Natural killer cell (primary cell): Measurements from ENCODE around the gene ZNF74. TPM values are rescaled to one million over a fixed set of nuclear protein-coding genes. Genes with fewer than 3 reads are reported as not detected.
A peak's percentile ranks its signal among the peaks of the same experiment; 100 is the strongest.
"Not testable (repeated sequence)": the region's sequence is repeated elsewhere in the genome, so short reads cannot be mapped to it uniquely, and the experiment has no call there.

Source experiments
- ATAC-seq, 3 donors: fragments of 150-1000 bp in 2 of 3; fragments of 200-7000 bp in 1 of 3; cut with Tn5 transposase; 1 replicate in 1 of 3; 2 replicates in 2 of 3; pipeline ENCODE4 v1.10.0; 2021; ENCODE audit warnings: mild to moderate bottlenecking in 2 of 3, moderate library complexity in 2 of 3
- DNase-seq, 2 donors: peaks; one replicate each; pipeline versions ENCODE4 v3.0.0 to v3.0.0-alpha.2; 2013 to 2021; ENCODE audit warnings: mixed read lengths in 1 of 2
- H3K27ac ChIP-seq: one replicate; pipeline ENCODE4 v1.5.1; 2013; ENCODE audit warnings: mild to moderate bottlenecking, low read length
- H3K27me3 ChIP-seq: one replicate; pipeline ENCODE4 v1.6.1; 2013; ENCODE audit warnings: low read length; ENCODE audit not compliant: control insufficient read depth, insufficient read depth
- H3K36me3 ChIP-seq: one replicate; pipeline ENCODE4 v1.6.1; 2013; ENCODE audit warnings: low read length; ENCODE audit not compliant: control insufficient read depth, insufficient read depth
- H3K4me1 ChIP-seq: one replicate; pipeline ENCODE4 v1.6.1; 2013; ENCODE audit warnings: low read length; ENCODE audit not compliant: control insufficient read depth, insufficient read depth
- H3K4me3 ChIP-seq: one replicate; pipeline ENCODE4 v1.5.1; 2013; ENCODE audit warnings: low read length
- H3K9me3 ChIP-seq: one replicate; pipeline ENCODE4 v1.6.1; 2013; ENCODE audit warnings: low read length; ENCODE audit not compliant: control insufficient read depth, insufficient read depth
- H3K27ac Mint-ChIP-seq, 2 donors: one replicate each; pipeline ENCODE4 v1.8.0; 2022; ENCODE audit warnings: mild to moderate bottlenecking in 2 of 2, mixed read lengths in 2 of 2, moderate library complexity in 1 of 2
- H3K27me3 Mint-ChIP-seq, 2 donors: one replicate each; pipeline ENCODE4 v1.8.0; 2022; ENCODE audit warnings: low read depth in 2 of 2, mixed read lengths in 2 of 2
- H3K36me3 Mint-ChIP-seq: one replicate; pipeline ENCODE4 v1.8.0; 2022; ENCODE audit warnings: mixed read lengths
- H3K4me1 Mint-ChIP-seq, 2 donors: one replicate each; pipeline ENCODE4 v1.8.0; 2022; ENCODE audit warnings: mixed read lengths in 2 of 2
- H3K4me3 Mint-ChIP-seq: one replicate; pipeline ENCODE4 v1.8.0; 2022; ENCODE audit warnings: mild to moderate bottlenecking, moderate library complexity, mixed read lengths
- H3K9me3 Mint-ChIP-seq, 2 donors: one replicate each; pipeline ENCODE4 v1.8.0; 2022; ENCODE audit warnings: mixed read lengths in 2 of 2
- WGBS: methylation state at CpG from one replicate; pipeline ENCODE4 v1.1.7; 2013; ENCODE audit warnings: missing lambda C conversion rate; ENCODE audit not compliant: insufficient coverage; 5-methylcytosine and 5-hydroxymethylcytosine counted together
- intact Hi-C: fragments of 100-400 bp; cut with micrococcal nuclease; formaldehyde crosslinking; loops from one replicate; pipeline ENCODE4 v1.14.2; 2022
- total RNA-seq, 4 donors: library from RNA; stranded (reverse); fragments of 120-200 nt in 1 of 4; gene quantifications; one replicate each; pipeline versions ENCODE4 v1.2.3 to v1.2.4, GENCODE V29; 2013 to 2022
- TF ChIP-seq, protein P1 (sequence below): fragments of 200-600 bp; IDR thresholded peaks from one replicate; pipeline ENCODE4 v1.8.0; 2022; ENCODE audit warnings: antibody characterized with exemption

Gene ZNF74
- 10 to 100 TPM in 2 of 3 donors, 1 to 10 TPM in 1; 7.7 to 18.2 (median 10.4) TPM for total RNA-seq
- 10.4 TPM for total RNA-seq (2013)

DNA sequence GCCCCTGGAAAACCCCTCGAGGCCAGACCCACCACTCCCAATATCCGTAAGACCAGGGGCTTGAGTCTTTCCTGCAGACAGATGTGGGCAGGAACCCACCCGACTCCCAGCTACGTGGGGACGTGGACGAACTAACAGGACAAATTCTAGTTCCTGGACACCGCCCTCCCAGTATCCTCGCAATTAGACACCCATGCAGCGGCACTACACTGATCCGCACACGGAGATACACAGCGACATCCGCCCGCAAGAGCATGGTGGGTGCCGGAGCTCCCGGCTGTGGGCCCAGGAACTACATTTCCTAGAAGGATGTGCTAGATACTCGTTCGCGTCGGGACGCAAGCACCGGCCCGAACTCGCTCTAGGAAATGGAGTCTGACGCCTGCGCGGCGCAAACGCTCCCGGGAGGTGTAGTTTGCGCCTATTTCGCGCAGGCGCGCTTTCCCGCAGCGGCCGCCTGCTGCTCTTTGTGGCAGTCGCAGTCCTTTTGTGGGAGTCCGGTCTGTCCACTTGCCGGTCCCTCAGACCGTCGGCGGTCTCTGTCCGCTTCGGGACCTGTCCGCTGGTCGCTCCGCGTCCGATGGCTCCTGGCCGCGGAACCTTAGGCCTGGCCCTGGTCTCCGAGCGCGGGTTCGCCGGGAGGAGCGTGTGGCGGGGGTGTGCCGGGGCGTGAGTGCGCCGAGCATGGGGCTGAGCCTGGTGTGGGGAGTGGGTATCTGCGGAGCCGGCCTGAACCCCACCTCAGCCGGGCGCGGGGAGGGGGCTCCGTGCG, at the start of gene ZNF74:
ZNF74 (plus strand) TSS at position 447 of the 772 bp plus-strand sequence. CDS start 478 bp downstream, outside the sequence.
- Mint-ChIP-seq H3K4me1 (peaks cover 35% of the 10 kb centered on the region in 2 donors), H3K36me3 (no peaks in the 10 kb centered on the region), H3K9me3 (no peaks in the 10 kb centered on the region), H3K4me3 (peak within 1 kb of the TSS; percentile 90), H3K27ac (peak within 1 kb of the TSS; percentile 82 to 92), H3K27me3 (no peaks in the 10 kb centered on the region)
- Histone ChIP-seq H3K27me3 (no peaks in the 10 kb centered on the region), H3K4me1 (peaks cover 22% of the 10 kb centered on the region), H3K9me3 (peaks cover 5% of the 10 kb centered on the region), H3K4me3 (peak within 1 kb of the TSS; percentile 75), H3K27ac (peak within 1 kb of the TSS; percentile 81), H3K36me3 (no peaks in the 10 kb centered on the region)
- intact Hi-C loops: no loop called here
- TF ChIP-seq, protein P1, sequence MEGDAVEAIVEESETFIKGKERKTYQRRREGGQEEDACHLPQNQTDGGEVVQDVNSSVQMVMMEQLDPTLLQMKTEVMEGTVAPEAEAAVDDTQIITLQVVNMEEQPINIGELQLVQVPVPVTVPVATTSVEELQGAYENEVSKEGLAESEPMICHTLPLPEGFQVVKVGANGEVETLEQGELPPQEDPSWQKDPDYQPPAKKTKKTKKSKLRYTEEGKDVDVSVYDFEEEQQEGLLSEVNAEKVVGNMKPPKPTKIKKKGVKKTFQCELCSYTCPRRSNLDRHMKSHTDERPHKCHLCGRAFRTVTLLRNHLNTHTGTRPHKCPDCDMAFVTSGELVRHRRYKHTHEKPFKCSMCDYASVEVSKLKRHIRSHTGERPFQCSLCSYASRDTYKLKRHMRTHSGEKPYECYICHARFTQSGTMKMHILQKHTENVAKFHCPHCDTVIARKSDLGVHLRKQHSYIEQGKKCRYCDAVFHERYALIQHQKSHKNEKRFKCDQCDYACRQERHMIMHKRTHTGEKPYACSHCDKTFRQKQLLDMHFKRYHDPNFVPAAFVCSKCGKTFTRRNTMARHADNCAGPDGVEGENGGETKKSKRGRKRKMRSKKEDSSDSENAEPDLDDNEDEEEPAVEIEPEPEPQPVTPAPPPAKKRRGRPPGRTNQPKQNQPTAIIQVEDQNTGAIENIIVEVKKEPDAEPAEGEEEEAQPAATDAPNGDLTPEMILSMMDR: no peak
- DNase-seq (peak; percentile 74 to 95), ATAC-seq (peak; percentile 92 to 96 (median 95))
- whole genome bisulfite sequencing: 1% methylated on average over 71 of the region's 71 CpGs

DNA sequence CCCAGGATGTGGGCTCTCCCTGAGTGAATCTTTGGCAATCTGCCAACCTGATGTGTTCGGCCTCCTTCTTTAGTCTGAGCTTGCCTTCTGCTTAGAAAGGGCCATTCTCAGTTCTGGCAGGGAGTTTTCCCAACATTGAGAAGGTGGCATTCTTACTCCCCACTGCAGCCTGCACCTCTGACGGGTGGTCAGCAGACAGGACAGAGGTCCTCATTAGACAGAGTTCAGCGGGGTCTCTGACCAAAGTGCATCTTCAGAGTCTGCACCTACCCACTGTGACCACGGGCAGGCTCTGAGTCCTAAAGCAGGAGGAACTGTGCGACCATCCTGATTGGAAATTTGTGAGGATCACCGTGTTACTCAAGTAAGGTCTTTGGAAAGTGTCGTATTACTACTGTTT, 47.4 kb upstream of the ZNF74 start:
- H3K27me3 ChIP-seq, H3K27ac ChIP-seq, H3K9me3 Mint-ChIP-seq, H3K27ac Mint-ChIP-seq, H3K4me3 Mint-ChIP-seq, intact Hi-C loops, H3K27me3 Mint-ChIP-seq, ATAC-seq, H3K36me3 ChIP-seq, H3K36me3 Mint-ChIP-seq, H3K4me1 Mint-ChIP-seq, H3K9me3 ChIP-seq, H3K4me3 ChIP-seq, H3K4me1 ChIP-seq: not testable (repeated sequence)
- 78% methylated on average over 1 of the region's 7 CpGs for WGBS
- peak in 1 of 2 donors; percentile 0 for DNase-seq

DNA sequence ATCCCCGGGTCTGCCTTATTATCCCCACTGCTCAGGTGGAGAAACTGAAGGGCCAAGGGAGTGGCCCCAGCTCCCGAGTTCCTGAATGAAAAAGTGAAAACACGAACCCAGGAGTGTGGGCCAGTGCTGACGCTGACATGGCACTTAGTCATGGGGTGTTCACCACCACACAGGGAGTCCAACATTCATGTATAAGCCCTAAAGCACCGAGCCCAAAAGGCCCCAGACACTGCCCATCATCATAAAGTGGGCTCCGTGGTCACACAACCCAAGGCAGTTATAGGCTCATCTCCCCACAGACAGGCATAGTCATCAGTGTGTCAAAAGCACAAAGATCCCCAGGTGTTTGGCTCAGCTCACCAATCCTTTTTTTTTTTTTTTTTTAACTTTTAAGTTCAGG, 41.4 kb upstream of the ZNF74 start:
- H3K27me3 ChIP-seq, H3K4me3 Mint-ChIP-seq, H3K36me3 ChIP-seq, intact Hi-C loops, H3K4me1 ChIP-seq, H3K4me3 ChIP-seq, H3K27me3 Mint-ChIP-seq, ATAC-seq, H3K27ac Mint-ChIP-seq, H3K36me3 Mint-ChIP-seq, H3K27ac ChIP-seq, H3K9me3 ChIP-seq, DNase-seq, H3K9me3 Mint-ChIP-seq, H3K4me1 Mint-ChIP-seq: not testable (repeated sequence)
- 75% methylated on average over 5 of the region's 6 CpGs for WGBS

DNA sequence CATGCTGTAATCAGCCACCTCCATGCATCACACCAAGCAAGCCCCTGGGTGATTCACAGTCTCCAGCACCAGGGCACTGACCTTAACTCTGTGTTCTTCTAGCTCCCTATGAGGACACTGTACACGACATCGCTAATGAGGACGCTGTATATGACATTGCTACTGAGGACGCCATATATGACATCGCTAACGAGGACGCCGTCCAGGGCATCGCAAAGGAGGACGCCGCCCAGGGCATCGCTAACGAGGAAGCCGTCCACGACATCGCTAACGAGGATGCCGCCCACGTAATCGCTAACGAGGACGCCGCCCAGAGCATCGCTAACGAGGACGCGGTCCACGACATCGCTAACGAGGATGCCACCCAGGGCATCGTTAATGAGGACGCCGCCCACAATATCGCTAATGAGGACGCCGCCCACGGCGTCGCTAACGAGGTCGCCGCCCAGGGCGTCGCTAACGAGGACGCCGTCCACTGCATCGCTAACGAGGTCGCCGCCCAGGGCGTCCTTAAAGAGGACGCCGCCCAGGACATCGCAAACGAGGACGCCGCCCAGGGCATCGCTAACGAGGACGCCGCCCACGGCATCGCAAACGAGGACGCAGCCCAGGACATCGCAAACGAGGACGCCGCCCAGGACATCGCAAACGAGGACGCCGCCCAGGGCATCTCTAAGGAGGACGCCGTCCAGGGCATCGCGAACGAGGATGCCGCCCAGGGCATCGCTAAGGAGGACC, 39.5 kb upstream of the ZNF74 start:
- intact Hi-C loops: no loop called here

DNA sequence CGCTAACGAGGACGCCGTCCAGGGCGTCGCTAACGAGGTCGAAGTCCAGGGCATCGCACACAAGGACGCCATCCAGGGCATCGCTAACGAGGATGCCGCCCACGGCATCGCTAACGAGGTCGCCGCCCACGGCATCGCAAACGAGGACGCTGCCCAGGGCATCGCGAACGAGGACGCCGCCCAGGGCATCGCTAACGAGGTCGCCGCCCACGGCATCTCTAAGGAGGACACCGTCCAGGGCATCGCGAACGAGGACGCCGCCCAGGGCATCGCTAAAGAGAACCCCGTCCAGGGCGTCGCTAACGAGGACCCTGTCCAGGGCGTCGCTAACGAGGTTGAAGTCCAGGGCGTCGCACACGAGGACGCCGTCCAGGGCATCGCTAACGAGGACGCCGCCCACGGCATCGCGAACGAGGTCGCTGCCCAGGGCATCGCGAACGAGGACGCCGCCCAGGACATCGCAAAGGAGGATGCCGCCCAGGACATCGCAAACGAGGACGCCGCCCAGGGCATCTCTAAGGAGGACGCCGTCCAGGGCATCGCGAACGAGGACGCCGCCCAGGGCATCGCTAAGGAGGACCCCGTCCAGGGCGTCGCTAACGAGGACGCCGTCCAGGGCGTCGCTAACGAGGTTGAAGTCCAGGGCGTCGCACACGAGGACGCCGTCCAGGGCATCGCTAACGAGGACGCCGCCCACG, 37.9 kb upstream of the ZNF74 start:
- H3K9me3 ChIP-seq, H3K27me3 Mint-ChIP-seq, H3K36me3 ChIP-seq, H3K4me3 ChIP-seq, DNase-seq, H3K4me1 Mint-ChIP-seq, H3K9me3 Mint-ChIP-seq, H3K4me1 ChIP-seq, H3K27ac ChIP-seq, H3K36me3 Mint-ChIP-seq, H3K27ac Mint-ChIP-seq, ATAC-seq, H3K4me3 Mint-ChIP-seq, H3K27me3 ChIP-seq, intact Hi-C loops: not testable (repeated sequence)
- 91% methylated on average over 88 of the region's 98 CpGs for WGBS

More for the DNA sequence above, 39.5 kb upstream of the ZNF74 start:
- 89% methylated on average over 81 of the region's 81 CpGs for WGBS
- no peaks in the 10 kb centered on the region for H3K27me3 Mint-ChIP-seq
- Histone ChIP-seq H3K4me3 (no peak overlapping the region), H3K4me1 (no peaks in the 10 kb centered on the region), H3K36me3 (no peaks in the 10 kb centered on the region), H3K27ac (no peak overlapping the region), H3K27me3 (no peaks in the 10 kb centered on the region), H3K9me3 (no peaks in the 10 kb centered on the region)
- DNase-seq (no peak), ATAC-seq (no peak)
- H3K27ac Mint-ChIP-seq: no peak overlapping the region
- H3K9me3 Mint-ChIP-seq: no peaks in the 10 kb centered on the region
- TF ChIP-seq, protein P1: no peak
- no peaks in the 10 kb centered on the region for H3K4me1 Mint-ChIP-seq
- no peak overlapping the region for H3K4me3 Mint-ChIP-seq
- no peaks in the 10 kb centered on the region for H3K36me3 Mint-ChIP-seq

DNA sequence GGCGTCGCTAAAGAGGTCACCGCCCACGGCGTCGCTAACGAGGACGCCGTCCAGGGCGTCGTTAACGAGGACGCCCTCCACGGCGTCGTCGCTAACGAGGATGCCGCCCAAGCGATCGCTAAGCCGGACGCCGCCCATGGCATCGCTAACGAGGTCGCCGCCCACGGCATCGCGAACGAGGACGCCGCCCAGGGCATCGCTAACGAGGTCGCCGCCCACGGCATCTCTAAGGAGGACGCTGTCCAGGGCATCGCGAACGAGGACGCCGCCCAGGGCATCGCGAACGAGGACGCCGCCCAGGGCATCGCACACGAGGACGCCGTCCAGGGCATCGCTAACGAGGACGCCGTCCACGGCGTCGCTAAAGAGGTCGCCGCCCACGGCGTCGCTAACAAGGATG, 37.0 kb upstream of the ZNF74 start:
- ATAC-seq, H3K4me1 ChIP-seq, H3K4me1 Mint-ChIP-seq, H3K9me3 Mint-ChIP-seq, H3K36me3 Mint-ChIP-seq, H3K27me3 ChIP-seq, DNase-seq, H3K27ac ChIP-seq, H3K4me3 ChIP-seq, H3K4me3 Mint-ChIP-seq, H3K36me3 ChIP-seq, H3K9me3 ChIP-seq, intact Hi-C loops, H3K27ac Mint-ChIP-seq, H3K27me3 Mint-ChIP-seq: not testable (repeated sequence)
- 91% methylated on average over 48 of the region's 66 CpGs for WGBS
